GM12878 (cell line): Measurements from ENCODE around the gene DDR2. TPM values are rescaled to one million over a fixed set of nuclear protein-coding genes. Genes with fewer than 3 reads are reported as not detected.

Experiments
- ATAC-seq: fragments of 200-7000 bp; cut with Tn5 transposase; 3 replicates; pipeline ENCODE4 v1.9.1; 2020; ENCODE audit warnings: mild to moderate bottlenecking, moderate library complexity
- BruUV-seq: library from RNA; stranded (reverse); fragments of 400-500 nt; replicated peaks from 2 replicates; lab custom pipeline; 2021; lab: Mats Ljungman, UMichigan
- CTCF ChIA-PET: fragments of 300-600 bp; sonication (Branson Sonifier 250); formaldehyde crosslinking; extraction: SDS; loops from one replicate; lab custom pipeline; 2021; ENCODE audit warnings: inconsistent platforms; lab: Yijun Ruan, JAX
- POLR2A ChIA-PET: fragments of 350-600 bp; formaldehyde crosslinking; extraction: SDS; loops from one replicate; lab custom pipeline; 2021; ENCODE audit warnings: inconsistent platforms; lab: Charles Lee
- RAD21 ChIA-PET: fragments of 300-600 bp; sonication (Branson Sonifier 250); formaldehyde crosslinking; loops from one replicate; lab custom pipeline; 2023; ENCODE audit warnings: antibody characterized with exemption; ENCODE audit not compliant: unreplicated experiment; lab: Charles Lee
- SMC1A ChIA-PET: fragments of 300-600 bp; sonication (Branson Sonifier 250); formaldehyde crosslinking; loops from one replicate; lab custom pipeline; 2023; ENCODE audit not compliant: unreplicated experiment, uncharacterized antibody; lab: Charles Lee
- DNase-seq: peaks from one replicate; pipeline ENCODE4 v3.0.0-alpha.2; 2011; ENCODE audit warnings: low read depth, low spot score
- FAIRE-seq: peaks from 3 replicates; lab custom pipeline; 2011; peaks lifted over from hg19 to GRCh38; lab: Jason Lieb, UNC
- H2AFZ ChIP-seq: 2 replicates; pipeline ENCODE4 v1.6.0; 2011; ENCODE audit warnings: low read depth, low read length, control low read depth; ENCODE audit not compliant: control insufficient read depth
- H3K27ac ChIP-seq: 2 replicates; pipeline ENCODE4 v1.5.1; 2011; ENCODE audit warnings: control low read depth; ENCODE audit not compliant: control insufficient read depth, insufficient read depth
- H3K27me3 ChIP-seq, 2 experiments: replicated peaks in 1 of 2; 2 replicates each; pipeline versions ENCODE4 v1.6.0 to v1.6.1; 2011; ENCODE audit warnings: low read length in 1 of 2; ENCODE audit not compliant: control insufficient read depth in 2 of 2, insufficient read depth in 2 of 2
- H3K36me3 ChIP-seq, 2 experiments: 2 replicates each; pipeline ENCODE4 v1.5.1; 2011; ENCODE audit warnings: low read length in 1 of 2; ENCODE audit not compliant: control insufficient read depth in 2 of 2, insufficient read depth in 2 of 2
- H3K4me1 ChIP-seq: 2 replicates; pipeline ENCODE4 v1.6.1; 2011; ENCODE audit warnings: mild to moderate bottlenecking, low read length, moderate library complexity, mixed read lengths; ENCODE audit not compliant: control insufficient read depth, insufficient read depth
- H3K4me2 ChIP-seq: 2 replicates; pipeline ENCODE4 v1.6.0; 2011; ENCODE audit warnings: control low read depth; ENCODE audit not compliant: control insufficient read depth, insufficient read depth
- H3K4me3 ChIP-seq: fragments of 200-600 bp; sonication (generic); 2 replicates; pipeline ENCODE4 v1.5.1; 2016
- H3K79me2 ChIP-seq: 2 replicates; pipeline ENCODE4 v1.6.0; 2011; ENCODE audit warnings: low read length; ENCODE audit not compliant: control insufficient read depth, insufficient read depth
- H3K9ac ChIP-seq: 2 replicates; pipeline ENCODE4 v1.8.0; 2011; ENCODE audit warnings: low read length, control low read depth, mixed read lengths; ENCODE audit not compliant: control insufficient read depth, insufficient read depth
- H3K9me3 ChIP-seq: replicated peaks from 3 replicates; pipeline ENCODE4 v1.5.1; 2011; ENCODE audit warnings: mild to moderate bottlenecking, low read length; ENCODE audit not compliant: control insufficient read depth, insufficient read depth
- H4K20me1 ChIP-seq: 2 replicates; pipeline ENCODE4 v1.6.0; 2011; ENCODE audit not compliant: control insufficient read depth, insufficient read depth
- CEBPB ChIP-seq, 2 experiments: fragments of 150-350 bp in 1 of 2; IDR thresholded peaks; 2 replicates each; pipeline ENCODE4 v1.6.1; 2012 to 2014; ENCODE audit warnings: low read depth in 2 of 2, low read length in 2 of 2, borderline replicate concordance in 1 of 2, inconsistent platforms in 1 of 2
- CREB1 ChIP-seq: IDR thresholded peaks from 2 replicates; pipeline ENCODE4 v1.6.1; 2012; ENCODE audit warnings: low read depth, mild to moderate bottlenecking, inconsistent platforms
- EED ChIP-seq: sonication (generic); IDR thresholded peaks from 2 replicates; pipeline ENCODE4 v1.6.1; 2016; ENCODE audit warnings: antibody characterized with exemption, low read depth
- NBN ChIP-seq: fragments of 450-650 bp; IDR thresholded peaks from 2 replicates; pipeline ENCODE4 v1.6.1; 2016
- PAX8 ChIP-seq: fragments of 450-650 bp; IDR thresholded peaks from 2 replicates; pipeline ENCODE4 v1.6.1; 2017; ENCODE audit warnings: mild to moderate bottlenecking, moderate library complexity
- POLR2AphosphoS2 ChIP-seq: IDR thresholded peaks from 2 replicates; pipeline ENCODE4 v1.6.1; 2011; ENCODE audit warnings: low read depth, mild to moderate bottlenecking, low read length, improper control_type of control experiment, moderate library complexity
- RAD21 ChIP-seq: IDR thresholded peaks from 2 replicates; pipeline ENCODE4 v1.6.1; 2011; ENCODE audit warnings: mild to moderate bottlenecking, low read depth, low read length, moderate library complexity; ENCODE audit not compliant: insufficient read depth
- RAD51 ChIP-seq: fragments of 450-650 bp; IDR thresholded peaks from 2 replicates; pipeline ENCODE4 v1.6.1; 2016; ENCODE audit warnings: moderate library complexity, mild to moderate bottlenecking, inconsistent platforms
- TCF3 ChIP-seq: IDR thresholded peaks from 2 replicates; pipeline ENCODE4 v1.6.1; 2012; ENCODE audit warnings: low read depth, mild to moderate bottlenecking, low read length, borderline replicate concordance; ENCODE audit not compliant: insufficient read depth
- YBX1 ChIP-seq: fragments of 450-650 bp; IDR thresholded peaks from 2 replicates; pipeline ENCODE4 v1.6.1; 2016; ENCODE audit warnings: antibody characterized with exemption
- ZNF622 ChIP-seq: fragments of 450-650 bp; IDR thresholded peaks from 2 replicates; pipeline ENCODE4 v1.6.1; 2017; ENCODE audit warnings: mild to moderate bottlenecking, inconsistent platforms
- WGBS: methylation state at CpG from one replicate; pipeline ENCODE4 v1.1.6; 2016; ENCODE audit warnings: low lambda C conversion rate; ENCODE audit not compliant: insufficient replicate concordance, insufficient coverage; ENCODE audit errors: missing lambda C conversion rate; 5-methylcytosine and 5-hydroxymethylcytosine counted together
- in situ Hi-C: fragments of 300-500 bp; cut with MboI; formaldehyde crosslinking; loops from 9 replicates; pipeline ENCODE4 v1.14.3; 2018; ENCODE audit warnings: mixed read lengths
- intact Hi-C: fragments of 100-400 bp; cut with micrococcal nuclease; formaldehyde crosslinking; loops from one replicate; pipeline ENCODE4 v1.14.2; 2022; ENCODE audit not compliant: unreplicated experiment
- polyA plus RNA-seq, 11 experiments: library from polyadenylated mRNA; depleted of rRNA in 4 of 11; unstranded in 6 of 11; stranded (reverse) in 5 of 11; fragments of >200 nt; fragmentation: Nextera tagmentation in 4 of 11; fragmentation: Illumina TruSeq in 1 of 11; extraction: Ambion mirVana in 4 of 11; extraction: Trizol in 1 of 11; gene quantifications; 1 replicate in 1 of 11; 2 replicates in 10 of 11; pipeline versions ENCODE4 v1.2.1 to v1.2.3, GENCODE V29; 2011 to 2016; ENCODE audit warnings: inconsistent platforms in 2 of 11, missing spikeins in 2 of 11, low read depth in 1 of 11
- total RNA-seq, 4 experiments: library from RNA; depleted of rRNA in 3 of 4; stranded (reverse); fragments of >200 nt in 3 of 4; fragmentation: Illumina TruSeq in 1 of 4; extraction: Trizol in 1 of 4; gene quantifications; 2 replicates each; pipeline versions ENCODE4 v1.2.1 to v1.2.3, GENCODE V29; 2013 to 2021
- TF ChIP-seq, protein P1 (sequence below): fragments of 150-350 bp; IDR thresholded peaks from 2 replicates; pipeline ENCODE4 v1.6.1; 2016; ENCODE audit warnings: low read depth, low read length
- TF ChIP-seq, protein P2 (sequence below): fragments of 450-650 bp; IDR thresholded peaks from 2 replicates; pipeline ENCODE4 v1.6.1; 2017; ENCODE audit warnings: borderline replicate concordance

The DDR2 gene
- total and polyA plus RNA-seq, 10 of the 15 experiments (the other 5 are each of a cell fraction or from before 2014, with no cell fraction given), result 1.9 to 8.8 (median 5.5) TPM

DNA sequence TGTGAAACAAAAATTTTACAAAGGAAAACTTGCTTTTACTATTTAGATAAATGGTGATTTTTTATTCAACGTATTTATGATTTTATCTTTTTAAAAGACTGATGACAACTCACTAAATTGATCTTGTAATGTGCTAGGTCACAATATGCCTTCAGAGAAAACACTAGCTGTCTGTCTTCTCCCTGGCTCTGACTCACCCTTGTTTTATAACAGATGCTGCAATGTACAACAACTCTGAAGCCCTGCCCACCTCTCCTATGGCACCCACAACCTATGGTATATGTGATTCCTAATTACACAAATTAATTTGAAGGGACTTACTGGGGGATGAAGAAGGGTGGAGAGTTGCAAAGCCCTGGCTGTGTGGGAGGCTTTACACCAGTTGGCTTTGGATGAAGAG is 133.5 kb downstream of the DDR2 start:
- DNase-seq (no peak), ATAC-seq (no peak), FAIRE-seq (no peak)
- Histone ChIP-seq H3K9ac (no peak overlapping the region), H3K4me1 (no peaks in the 10 kb centered on the region), H3K27ac (no peak overlapping the region), H4K20me1 (no peaks in the 10 kb centered on the region), H2AFZ (no peak overlapping the region), H3K36me3 (no peaks in the 10 kb centered on the region), H3K4me3 (no peak overlapping the region), H3K79me2 (no peaks in the 10 kb centered on the region), H3K9me3 (no peaks in the 10 kb centered on the region), H3K4me2 (no peak overlapping the region), H3K27me3 (no peaks in the 10 kb centered on the region)
- SMC1A ChIA-PET, result no interaction called here
- TF ChIP-seq YBX1, result no peak
- no peak for TF ChIP-seq RAD51
- TF ChIP-seq CEBPB (IDR thresholded peaks at IDR 0.05; ENCODE audit: borderline replicate concordance in 1 of 2, low read depth in 2 of 2, low read length in 2 of 2), result no peak
- TF ChIP-seq TCF3, result no peak
- TF ChIP-seq POLR2AphosphoS2, result no peak
- no peak for TF ChIP-seq CREB1
- TF ChIP-seq, protein P1, sequence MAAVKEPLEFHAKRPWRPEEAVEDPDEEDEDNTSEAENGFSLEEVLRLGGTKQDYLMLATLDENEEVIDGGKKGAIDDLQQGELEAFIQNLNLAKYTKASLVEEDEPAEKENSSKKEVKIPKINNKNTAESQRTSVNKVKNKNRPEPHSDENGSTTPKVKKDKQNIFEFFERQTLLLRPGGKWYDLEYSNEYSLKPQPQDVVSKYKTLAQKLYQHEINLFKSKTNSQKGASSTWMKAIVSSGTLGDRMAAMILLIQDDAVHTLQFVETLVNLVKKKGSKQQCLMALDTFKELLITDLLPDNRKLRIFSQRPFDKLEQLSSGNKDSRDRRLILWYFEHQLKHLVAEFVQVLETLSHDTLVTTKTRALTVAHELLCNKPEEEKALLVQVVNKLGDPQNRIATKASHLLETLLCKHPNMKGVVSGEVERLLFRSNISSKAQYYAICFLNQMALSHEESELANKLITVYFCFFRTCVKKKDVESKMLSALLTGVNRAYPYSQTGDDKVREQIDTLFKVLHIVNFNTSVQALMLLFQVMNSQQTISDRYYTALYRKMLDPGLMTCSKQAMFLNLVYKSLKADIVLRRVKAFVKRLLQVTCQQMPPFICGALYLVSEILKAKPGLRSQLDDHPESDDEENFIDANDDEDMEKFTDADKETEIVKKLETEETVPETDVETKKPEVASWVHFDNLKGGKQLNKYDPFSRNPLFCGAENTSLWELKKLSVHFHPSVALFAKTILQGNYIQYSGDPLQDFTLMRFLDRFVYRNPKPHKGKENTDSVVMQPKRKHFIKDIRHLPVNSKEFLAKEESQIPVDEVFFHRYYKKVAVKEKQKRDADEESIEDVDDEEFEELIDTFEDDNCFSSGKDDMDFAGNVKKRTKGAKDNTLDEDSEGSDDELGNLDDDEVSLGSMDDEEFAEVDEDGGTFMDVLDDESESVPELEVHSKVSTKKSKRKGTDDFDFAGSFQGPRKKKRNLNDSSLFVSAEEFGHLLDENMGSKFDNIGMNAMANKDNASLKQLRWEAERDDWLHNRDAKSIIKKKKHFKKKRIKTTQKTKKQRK, result no peak
- no peak for TF ChIP-seq RAD21
- TF ChIP-seq NBN, result no peak
- no peak for TF ChIP-seq ZNF622
- TF ChIP-seq EED, result no peak
- TF ChIP-seq PAX8, result no peak
- TF ChIP-seq, protein P2, sequence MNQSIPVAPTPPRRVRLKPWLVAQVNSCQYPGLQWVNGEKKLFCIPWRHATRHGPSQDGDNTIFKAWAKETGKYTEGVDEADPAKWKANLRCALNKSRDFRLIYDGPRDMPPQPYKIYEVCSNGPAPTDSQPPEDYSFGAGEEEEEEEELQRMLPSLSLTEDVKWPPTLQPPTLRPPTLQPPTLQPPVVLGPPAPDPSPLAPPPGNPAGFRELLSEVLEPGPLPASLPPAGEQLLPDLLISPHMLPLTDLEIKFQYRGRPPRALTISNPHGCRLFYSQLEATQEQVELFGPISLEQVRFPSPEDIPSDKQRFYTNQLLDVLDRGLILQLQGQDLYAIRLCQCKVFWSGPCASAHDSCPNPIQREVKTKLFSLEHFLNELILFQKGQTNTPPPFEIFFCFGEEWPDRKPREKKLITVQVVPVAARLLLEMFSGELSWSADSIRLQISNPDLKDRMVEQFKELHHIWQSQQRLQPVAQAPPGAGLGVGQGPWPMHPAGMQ, result no peak
- BruUV-seq, result no TSS peak
- 33% methylated on average over 1 of the region's 1 CpG for WGBS
- RAD21 ChIA-PET, result no interaction called here
- intact Hi-C loops, result no loop called here
- CTCF ChIA-PET, result interaction anchor here (1.2 kb wide), 1 partner anchor 407 kb away, joined by 3 read pairs; no protein-coding TSS in a partner anchor
- in situ Hi-C loops, result no loop called here
- POLR2A ChIA-PET, result no interaction called here
